HG02623 (cell line): ENCODE measurements around the gene ARHGAP30.
"Not testable (repeated sequence)": the region's sequence is repeated elsewhere in the genome, so short reads cannot be mapped to it uniquely, and the experiment has no call there.

ENCODE experiments used
- ATAC-seq: cut with Tn5 transposase; IDR thresholded peaks from one replicate; pipeline ENCODE4 v1.9.1; 2021; ENCODE audit warnings: moderate library complexity; ENCODE audit not compliant: unreplicated experiment

Gene ARHGAP30

GRCh38 chr1:161069731-161070270, at the start of gene ARHGAP30:
Gene ARHGAP30, minus strand, starts transcription at chr1:161069891. Its CDS starts 267 bp downstream, at chr1:161069624.
- peak; percentile 66 for ATAC-seq

- ATAC-seq = peak; percentile 76
Measured at GRCh38 chr1:161117759-161118581, 48.3 kb upstream of the ARHGAP30 start, which contains the start of the genes NIT1 and PFDN2. Gene NIT1, plus strand, starts transcription at chr1:161118105. Its CDS starts 72 bp downstream, at chr1:161118177. Gene PFDN2, minus strand, starts transcription at chr1:161118037. Its CDS starts 11 bp downstream, at chr1:161118026.

- ATAC-seq = not testable (repeated sequence)
Measured at GRCh38 chr1:161115961-161116360, 46.3 kb upstream of the ARHGAP30 start.

- ATAC-seq = no peak
Measured at GRCh38 chr1:161115132-161115711, 45.5 kb upstream of the ARHGAP30 start.

- no peak for ATAC-seq
Measured at GRCh38 chr1:161114556-161114955, 44.9 kb upstream of the ARHGAP30 start.

- ATAC-seq = no peak
Measured at GRCh38 chr1:161113915-161114314, 44.2 kb upstream of the ARHGAP30 start.

- ATAC-seq = no peak
Measured at GRCh38 chr1:161111527-161111926, 41.8 kb upstream of the ARHGAP30 start.

GRCh38 chr1:161111117-161111516, 41.4 kb upstream of the ARHGAP30 start:
- no peak for ATAC-seq

GRCh38 chr1:161106431-161106830, 36.7 kb upstream of the ARHGAP30 start:
- ATAC-seq = no peak

GRCh38 chr1:161100556-161100955, 30.9 kb upstream of the ARHGAP30 start:
- ATAC-seq = no peak

- ATAC-seq = no peak
Measured at GRCh38 chr1:161099090-161099802, 29.6 kb upstream of the ARHGAP30 start.

GRCh38 chr1:161098210-161099068, 28.7 kb upstream of the ARHGAP30 start, which contains the start of gene KLHDC9:
Gene KLHDC9, plus strand, starts transcription at chr1:161098361. Its CDS starts 175 bp downstream, at chr1:161098536.
- ATAC-seq = peak; percentile 74

- no peak for ATAC-seq
Measured at GRCh38 chr1:161096530-161096929, 26.8 kb upstream of the ARHGAP30 start.

GRCh38 chr1:161096015-161096414, 26.3 kb upstream of the ARHGAP30 start:
- no peak for ATAC-seq

- ATAC-seq = no peak
Measured at GRCh38 chr1:161095230-161095629, 25.5 kb upstream of the ARHGAP30 start.

GRCh38 chr1:161094481-161094880, 24.8 kb upstream of the ARHGAP30 start:
- ATAC-seq = no peak

- ATAC-seq = no peak
Measured at GRCh38 chr1:161092621-161093028, 22.9 kb upstream of the ARHGAP30 start.

- no peak for ATAC-seq
Measured at GRCh38 chr1:161091796-161092507, 22.3 kb upstream of the ARHGAP30 start.

- ATAC-seq = no peak
Measured at GRCh38 chr1:161091093-161091492, 21.4 kb upstream of the ARHGAP30 start.
